HepG2 (cell line): ENCODE measurements around the gene GPC2. TPM values are rescaled to one million over a fixed set of nuclear protein-coding genes. Genes with fewer than 3 reads are reported as not detected.

ENCODE experiments used
- AKAP8 ChIP-seq: sonication (generic); formaldehyde crosslinking; IDR thresholded peaks from 2 replicates; pipeline ENCODE4 v1.5.1; 2020; ENCODE audit warnings: mild to moderate bottlenecking, missing genetic modification reagents
- MTA3 ChIP-seq: sonication (generic); formaldehyde crosslinking; IDR thresholded peaks from 2 replicates; pipeline ENCODE4 v1.4.0; 2020; ENCODE audit warnings: missing genetic modification reagents
- NFE2 ChIP-seq: sonication (generic); formaldehyde crosslinking; IDR thresholded peaks from 2 replicates; pipeline ENCODE4 v1.4.0; 2020; ENCODE audit warnings: missing genetic modification reagents
- RAD21 ChIP-seq: fragments of 450-650 bp; formaldehyde crosslinking; IDR thresholded peaks from 2 replicates; pipeline ENCODE4 v1.5.0; 2020; ENCODE audit warnings: mild to moderate bottlenecking
- SOX6 ChIP-seq, 2 experiments: fragments of 450-650 bp in 1 of 2; sonication (generic) in 1 of 2; formaldehyde crosslinking in 1 of 2; IDR thresholded peaks; 2 replicates each; pipeline versions ENCODE4 v1.4.0 to v1.6.1; 2017 to 2020; ENCODE audit warnings: antibody characterized with exemption in 1 of 2, mild to moderate bottlenecking in 1 of 2, missing genetic modification reagents in 1 of 2
- ZKSCAN8 ChIP-seq: IDR thresholded peaks from 2 replicates; pipeline ENCODE4 v1.6.1; 2016; ENCODE audit warnings: borderline replicate concordance, missing genetic modification reagents, missing compliant biosample characterization
- ZMYM4 ChIP-seq: sonication (generic); formaldehyde crosslinking; IDR thresholded peaks from 2 replicates; pipeline ENCODE4 v1.8.1; 2023; ENCODE audit warnings: mild to moderate bottlenecking, missing genetic modification reagents
- ZNF451 ChIP-seq: sonication (generic); formaldehyde crosslinking; IDR thresholded peaks from 2 replicates; pipeline ENCODE4 v1.5.0; 2020; ENCODE audit warnings: mild to moderate bottlenecking, missing genetic modification reagents
- ZNF567 ChIP-seq: sonication (generic); formaldehyde crosslinking; IDR thresholded peaks from 2 replicates; pipeline ENCODE4 v1.8.1; 2023; ENCODE audit warnings: mild to moderate bottlenecking, missing genetic modification reagents, borderline replicate concordance
- ZNF766 ChIP-seq: sonication (generic); formaldehyde crosslinking; IDR thresholded peaks from 2 replicates; pipeline ENCODE4 v1.5.0; 2020; ENCODE audit warnings: missing genetic modification reagents, borderline replicate concordance
- polyA plus RNA-seq, 8 experiments: library from polyadenylated mRNA; depleted of rRNA in 3 of 8; stranded (reverse) in 7 of 8; unstranded in 1 of 8; fragments of >200 nt; fragmentation: Illumina TruSeq in 4 of 8; extraction: Trizol in 4 of 8; gene quantifications; 2 replicates each; pipeline versions ENCODE4 v1.2.1 to v1.2.3, GENCODE V29; 2011 to 2016; ENCODE audit warnings: low read depth in 4 of 8, missing spikeins in 1 of 8, mixed read lengths in 1 of 8; ENCODE audit not compliant: insufficient read depth in 1 of 8
- total RNA-seq, 5 experiments: library from RNA; depleted of rRNA; stranded (reverse); fragments of >200 nt; fragmentation: Illumina TruSeq; extraction: Trizol; gene quantifications; 2 replicates each; pipeline ENCODE4 v1.2.3, GENCODE V29; 2016; ENCODE audit warnings: low read depth in 1 of 5
- TF ChIP-seq, protein P1 (sequence below): sonication (generic); formaldehyde crosslinking; IDR thresholded peaks from 2 replicates; pipeline ENCODE4 v1.4.0; 2020; ENCODE audit warnings: missing genetic modification reagents, borderline replicate concordance
- TF ChIP-seq, protein P2 (sequence below): IDR thresholded peaks from 2 replicates; pipeline ENCODE4 v1.6.1; 2016; ENCODE audit warnings: low read depth, missing genetic modification reagents, missing compliant biosample characterization
- TF ChIP-seq, protein P3 (sequence below): IDR thresholded peaks from 2 replicates; pipeline ENCODE4 v1.6.1; 2018; ENCODE audit warnings: missing genetic modification reagents
- TF ChIP-seq, protein P4 (sequence below): sonication (generic); formaldehyde crosslinking; conservative IDR thresholded peaks from 2 replicates; pipeline ENCODE4 v1.8.1; 2023; ENCODE audit warnings: missing genetic modification reagents

The GPC2 gene
- total and polyA plus RNA-seq, 2 of the 13 experiments (the other 11 are each of a cell fraction or from before 2014, with no cell fraction given), result 0.64 to 0.78 TPM

DNA sequence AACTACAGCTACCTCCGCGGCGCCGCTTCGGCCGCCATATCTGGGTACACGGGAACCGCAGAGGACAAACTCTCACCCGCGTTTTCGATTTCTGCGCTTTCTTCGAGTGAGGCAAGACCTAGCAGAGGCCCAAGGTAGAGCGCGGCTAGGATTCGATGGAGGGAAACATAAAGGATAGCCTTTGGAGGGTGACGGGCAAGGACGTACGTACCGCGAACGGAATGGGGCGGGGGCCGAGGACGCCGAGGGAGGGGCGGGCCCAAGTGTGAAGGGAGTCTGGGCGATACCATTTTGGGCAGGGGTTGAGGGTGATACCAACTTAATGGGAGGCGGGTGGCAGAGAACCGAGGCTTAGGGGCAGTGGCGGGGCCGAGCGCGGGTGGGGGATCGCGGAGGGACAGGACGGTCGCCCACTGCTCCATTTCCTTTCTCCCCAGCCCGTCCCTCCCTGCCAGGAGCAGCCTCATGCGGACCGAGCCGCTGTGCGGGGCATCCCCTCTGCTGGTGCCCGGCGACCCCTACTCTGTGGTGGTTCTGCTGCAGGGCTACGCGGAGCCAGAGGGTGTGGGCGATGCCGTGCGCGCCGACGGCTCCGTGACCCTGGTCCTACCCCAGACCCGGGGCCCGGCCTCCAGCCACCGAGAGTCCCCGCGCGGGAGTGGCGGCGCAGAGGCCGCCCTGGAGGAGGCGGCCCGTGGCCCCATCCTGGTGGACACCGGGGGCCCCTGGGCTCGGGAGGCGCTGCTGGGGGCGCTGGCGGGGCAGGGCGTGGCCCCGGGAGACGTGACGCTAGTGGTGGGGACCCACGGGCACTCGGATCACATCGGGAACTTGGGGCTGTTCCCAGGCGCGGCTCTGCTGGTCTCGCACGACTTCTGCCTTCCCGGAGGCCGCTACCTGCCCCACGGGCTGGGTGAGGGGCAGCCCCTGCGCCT, 50.0 kb downstream of the GPC2 start, which contains the start of gene MBLAC1 (continued):
- TF ChIP-seq, protein P1, sequence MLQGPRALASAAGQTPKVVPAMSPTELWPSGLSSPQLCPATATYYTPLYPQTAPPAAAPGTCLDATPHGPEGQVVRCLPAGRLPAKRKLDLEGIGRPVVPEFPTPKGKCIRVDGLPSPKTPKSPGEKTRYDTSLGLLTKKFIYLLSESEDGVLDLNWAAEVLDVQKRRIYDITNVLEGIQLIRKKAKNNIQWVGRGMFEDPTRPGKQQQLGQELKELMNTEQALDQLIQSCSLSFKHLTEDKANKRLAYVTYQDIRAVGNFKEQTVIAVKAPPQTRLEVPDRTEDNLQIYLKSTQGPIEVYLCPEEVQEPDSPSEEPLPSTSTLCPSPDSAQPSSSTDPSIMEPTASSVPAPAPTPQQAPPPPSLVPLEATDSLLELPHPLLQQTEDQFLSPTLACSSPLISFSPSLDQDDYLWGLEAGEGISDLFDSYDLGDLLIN (CRISPR knock-in tag), result 0 out of 2 replicates have a peak, but pooled peaks have one; percentile 48
- TF ChIP-seq MTA3 (CRISPR knock-in tag), result no peak
- TF ChIP-seq SOX6 (IDR thresholded peaks at IDR 0.05), result no peak
- TF ChIP-seq SOX6 (CRISPR knock-in tag; IDR thresholded peaks at IDR 0.05), result peak; percentile 28; the same call in 1 of the 2 replicates
- 0 out of 2 replicates have a peak, but pooled peaks have one; percentile 9 for TF ChIP-seq ZNF766
- TF ChIP-seq, protein P2, sequence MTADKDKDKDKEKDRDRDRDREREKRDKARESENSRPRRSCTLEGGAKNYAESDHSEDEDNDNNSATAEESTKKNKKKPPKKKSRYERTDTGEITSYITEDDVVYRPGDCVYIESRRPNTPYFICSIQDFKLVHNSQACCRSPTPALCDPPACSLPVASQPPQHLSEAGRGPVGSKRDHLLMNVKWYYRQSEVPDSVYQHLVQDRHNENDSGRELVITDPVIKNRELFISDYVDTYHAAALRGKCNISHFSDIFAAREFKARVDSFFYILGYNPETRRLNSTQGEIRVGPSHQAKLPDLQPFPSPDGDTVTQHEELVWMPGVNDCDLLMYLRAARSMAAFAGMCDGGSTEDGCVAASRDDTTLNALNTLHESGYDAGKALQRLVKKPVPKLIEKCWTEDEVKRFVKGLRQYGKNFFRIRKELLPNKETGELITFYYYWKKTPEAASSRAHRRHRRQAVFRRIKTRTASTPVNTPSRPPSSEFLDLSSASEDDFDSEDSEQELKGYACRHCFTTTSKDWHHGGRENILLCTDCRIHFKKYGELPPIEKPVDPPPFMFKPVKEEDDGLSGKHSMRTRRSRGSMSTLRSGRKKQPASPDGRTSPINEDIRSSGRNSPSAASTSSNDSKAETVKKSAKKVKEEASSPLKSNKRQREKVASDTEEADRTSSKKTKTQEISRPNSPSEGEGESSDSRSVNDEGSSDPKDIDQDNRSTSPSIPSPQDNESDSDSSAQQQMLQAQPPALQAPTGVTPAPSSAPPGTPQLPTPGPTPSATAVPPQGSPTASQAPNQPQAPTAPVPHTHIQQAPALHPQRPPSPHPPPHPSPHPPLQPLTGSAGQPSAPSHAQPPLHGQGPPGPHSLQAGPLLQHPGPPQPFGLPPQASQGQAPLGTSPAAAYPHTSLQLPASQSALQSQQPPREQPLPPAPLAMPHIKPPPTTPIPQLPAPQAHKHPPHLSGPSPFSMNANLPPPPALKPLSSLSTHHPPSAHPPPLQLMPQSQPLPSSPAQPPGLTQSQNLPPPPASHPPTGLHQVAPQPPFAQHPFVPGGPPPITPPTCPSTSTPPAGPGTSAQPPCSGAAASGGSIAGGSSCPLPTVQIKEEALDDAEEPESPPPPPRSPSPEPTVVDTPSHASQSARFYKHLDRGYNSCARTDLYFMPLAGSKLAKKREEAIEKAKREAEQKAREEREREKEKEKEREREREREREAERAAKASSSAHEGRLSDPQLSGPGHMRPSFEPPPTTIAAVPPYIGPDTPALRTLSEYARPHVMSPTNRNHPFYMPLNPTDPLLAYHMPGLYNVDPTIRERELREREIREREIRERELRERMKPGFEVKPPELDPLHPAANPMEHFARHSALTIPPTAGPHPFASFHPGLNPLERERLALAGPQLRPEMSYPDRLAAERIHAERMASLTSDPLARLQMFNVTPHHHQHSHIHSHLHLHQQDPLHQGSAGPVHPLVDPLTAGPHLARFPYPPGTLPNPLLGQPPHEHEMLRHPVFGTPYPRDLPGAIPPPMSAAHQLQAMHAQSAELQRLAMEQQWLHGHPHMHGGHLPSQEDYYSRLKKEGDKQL (CRISPR knock-in tag), result no peak
- 0 out of 2 replicates have a peak, but pooled peaks have one; percentile 10 for TF ChIP-seq ZMYM4 (CRISPR knock-in tag)
- no peak for TF ChIP-seq RAD21 (CRISPR knock-in tag)
- TF ChIP-seq ZNF451 (CRISPR knock-in tag), result no peak
- no peak for TF ChIP-seq ZNF567 (CRISPR knock-in tag)
- TF ChIP-seq, protein P3, sequence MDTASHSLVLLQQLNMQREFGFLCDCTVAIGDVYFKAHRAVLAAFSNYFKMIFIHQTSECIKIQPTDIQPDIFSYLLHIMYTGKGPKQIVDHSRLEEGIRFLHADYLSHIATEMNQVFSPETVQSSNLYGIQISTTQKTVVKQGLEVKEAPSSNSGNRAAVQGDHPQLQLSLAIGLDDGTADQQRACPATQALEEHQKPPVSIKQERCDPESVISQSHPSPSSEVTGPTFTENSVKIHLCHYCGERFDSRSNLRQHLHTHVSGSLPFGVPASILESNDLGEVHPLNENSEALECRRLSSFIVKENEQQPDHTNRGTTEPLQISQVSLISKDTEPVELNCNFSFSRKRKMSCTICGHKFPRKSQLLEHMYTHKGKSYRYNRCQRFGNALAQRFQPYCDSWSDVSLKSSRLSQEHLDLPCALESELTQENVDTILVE (CRISPR knock-in tag), result no peak
- TF ChIP-seq AKAP8, result no peak; the same call in 1 of the 2 replicates
- TF ChIP-seq NFE2 (CRISPR knock-in tag), result no peak
- TF ChIP-seq, protein P4, sequence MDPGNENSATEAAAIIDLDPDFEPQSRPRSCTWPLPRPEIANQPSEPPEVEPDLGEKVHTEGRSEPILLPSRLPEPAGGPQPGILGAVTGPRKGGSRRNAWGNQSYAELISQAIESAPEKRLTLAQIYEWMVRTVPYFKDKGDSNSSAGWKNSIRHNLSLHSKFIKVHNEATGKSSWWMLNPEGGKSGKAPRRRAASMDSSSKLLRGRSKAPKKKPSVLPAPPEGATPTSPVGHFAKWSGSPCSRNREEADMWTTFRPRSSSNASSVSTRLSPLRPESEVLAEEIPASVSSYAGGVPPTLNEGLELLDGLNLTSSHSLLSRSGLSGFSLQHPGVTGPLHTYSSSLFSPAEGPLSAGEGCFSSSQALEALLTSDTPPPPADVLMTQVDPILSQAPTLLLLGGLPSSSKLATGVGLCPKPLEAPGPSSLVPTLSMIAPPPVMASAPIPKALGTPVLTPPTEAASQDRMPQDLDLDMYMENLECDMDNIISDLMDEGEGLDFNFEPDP, result no peak
- TF ChIP-seq ZKSCAN8, result no peak
